C4-2B (cell line): ENCODE data around the gene EPHA5.

Source experiments
- CTCF ChIP-seq: fragments of 450-650 bp; conservative IDR thresholded peaks from 2 replicates; pipeline ENCODE4 v1.5.1; 2017; ENCODE audit warnings: mild to moderate bottlenecking
- ZFX ChIP-seq: fragments of 450-650 bp; IDR thresholded peaks from 2 replicates; pipeline ENCODE4 v1.6.1; 2017

GRCh38 chr4:65367306-65367705, 303.0 kb downstream of the EPHA5 start:
- TF ChIP-seq CTCF (no peak), ZFX (no peak)
